HepG2 (cell line): Measurements from ENCODE around the gene PDXDC1. TPM values are rescaled to one million over a fixed set of nuclear protein-coding genes. Genes with fewer than 3 reads are reported as not detected.
"Not testable (repeated sequence)": the region's sequence is repeated elsewhere in the genome, so short reads cannot be mapped to it uniquely, and the experiment has no call there.

Experiments
- CBX2 ChIP-seq, 2 experiments: fragments of 200-600 bp in 1 of 2; sonication (generic); formaldehyde crosslinking in 1 of 2; IDR thresholded peaks; 2 replicates each; pipeline versions ENCODE4 v1.7.0 to v1.8.1; 2018 to 2022; ENCODE audit warnings: low read depth in 2 of 2, low read length in 1 of 2, mild to moderate bottlenecking in 1 of 2, missing genetic modification reagents in 1 of 2
- ELF1 ChIP-seq: sonication (generic); formaldehyde crosslinking; IDR thresholded peaks from 2 replicates; pipeline ENCODE4 v1.4.0; 2020; ENCODE audit warnings: missing genetic modification reagents
- NKX3-1 ChIP-seq: sonication (generic); formaldehyde crosslinking; IDR thresholded peaks from 2 replicates; pipeline ENCODE4 v1.5.0; 2020; ENCODE audit warnings: missing genetic modification reagents
- PHF21A ChIP-seq: sonication (generic); formaldehyde crosslinking; IDR thresholded peaks from 2 replicates; pipeline ENCODE4 v1.5.0; 2020; ENCODE audit warnings: mild to moderate bottlenecking, missing genetic modification reagents
- PHF8 ChIP-seq: sonication (generic); formaldehyde crosslinking; IDR thresholded peaks from 2 replicates; pipeline ENCODE4 v1.5.0; 2020; ENCODE audit warnings: missing genetic modification reagents
- SAP130 ChIP-seq: IDR thresholded peaks from 2 replicates; pipeline ENCODE4 v1.6.1; 2016; ENCODE audit warnings: low read depth
- STAG1 ChIP-seq: sonication (generic); formaldehyde crosslinking; IDR thresholded peaks from 2 replicates; pipeline ENCODE4 v1.4.0; 2020; ENCODE audit warnings: missing genetic modification reagents
- ZBTB7B ChIP-seq: sonication (generic); formaldehyde crosslinking; IDR thresholded peaks from 2 replicates; pipeline ENCODE4 v1.4.0; 2020; ENCODE audit warnings: missing genetic modification reagents
- ZFP90 ChIP-seq: sonication (generic); formaldehyde crosslinking; IDR thresholded peaks from 2 replicates; pipeline ENCODE4 v1.8.0; 2022; ENCODE audit warnings: missing genetic modification reagents, mild to moderate bottlenecking, inconsistent platforms, borderline replicate concordance
- ZNF225 ChIP-seq: sonication (generic); formaldehyde crosslinking; IDR thresholded peaks from 2 replicates; pipeline ENCODE4 v1.4.0; 2020; ENCODE audit warnings: mild to moderate bottlenecking, missing genetic modification reagents
- ZNF263 ChIP-seq: sonication (generic); formaldehyde crosslinking; IDR thresholded peaks from 2 replicates; pipeline ENCODE4 v1.4.0; 2020; ENCODE audit warnings: missing genetic modification reagents
- ZNF598 ChIP-seq: sonication (generic); formaldehyde crosslinking; IDR thresholded peaks from 2 replicates; pipeline ENCODE4 v1.5.1; 2020; ENCODE audit warnings: mild to moderate bottlenecking, missing genetic modification reagents, borderline replicate concordance
- ZNF607 ChIP-seq: sonication (generic); formaldehyde crosslinking; IDR thresholded peaks from 2 replicates; pipeline ENCODE4 v1.5.1; 2020; ENCODE audit warnings: missing genetic modification reagents, mild to moderate bottlenecking, borderline replicate concordance
- ZNF619 ChIP-seq: sonication (generic); formaldehyde crosslinking; IDR thresholded peaks from 2 replicates; pipeline ENCODE4 v1.4.0; 2020; ENCODE audit warnings: mild to moderate bottlenecking, missing genetic modification reagents
- ZNF644 ChIP-seq: IDR thresholded peaks from 2 replicates; pipeline ENCODE4 v1.6.1; 2016; ENCODE audit warnings: low read depth
- ZNF670 ChIP-seq: sonication (generic); formaldehyde crosslinking; IDR thresholded peaks from 2 replicates; pipeline ENCODE4 v1.8.0; 2022; ENCODE audit warnings: mild to moderate bottlenecking, missing genetic modification reagents, borderline replicate concordance
- ZSCAN20 ChIP-seq: sonication (generic); formaldehyde crosslinking; IDR thresholded peaks from 2 replicates; pipeline ENCODE4 v1.4.0; 2020; ENCODE audit warnings: missing genetic modification reagents, mild to moderate bottlenecking, borderline replicate concordance
- polyA plus RNA-seq, 8 experiments: library from polyadenylated mRNA; depleted of rRNA in 3 of 8; stranded (reverse) in 7 of 8; unstranded in 1 of 8; fragments of >200 nt; fragmentation: Illumina TruSeq in 4 of 8; extraction: Trizol in 4 of 8; gene quantifications; 2 replicates each; pipeline versions ENCODE4 v1.2.1 to v1.2.3, GENCODE V29; 2011 to 2016; ENCODE audit warnings: low read depth in 4 of 8, missing spikeins in 1 of 8, mixed read lengths in 1 of 8; ENCODE audit not compliant: insufficient read depth in 1 of 8
- total RNA-seq, 5 experiments: library from RNA; depleted of rRNA; stranded (reverse); fragments of >200 nt; fragmentation: Illumina TruSeq; extraction: Trizol; gene quantifications; 2 replicates each; pipeline ENCODE4 v1.2.3, GENCODE V29; 2016; ENCODE audit warnings: low read depth in 1 of 5
- TF ChIP-seq, protein P1 (sequence below), 2 experiments: sonication (generic) in 1 of 2; formaldehyde crosslinking in 1 of 2; IDR thresholded peaks; 2 replicates each; pipeline versions ENCODE4 v1.6.1 to v1.9.0; 2014 to 2022; ENCODE audit warnings: antibody characterized with exemption in 1 of 2, borderline replicate concordance in 1 of 2, inconsistent platforms in 1 of 2, low read depth in 1 of 2, missing genetic modification reagents in 1 of 2
- TF ChIP-seq, protein P2 (sequence below): sonication (generic); formaldehyde crosslinking; IDR thresholded peaks from 2 replicates; pipeline ENCODE4 v1.4.0; 2020; ENCODE audit warnings: missing genetic modification reagents
- TF ChIP-seq, protein P3 (sequence below): sonication (generic); formaldehyde crosslinking; IDR thresholded peaks from 2 replicates; pipeline ENCODE4 v1.5.0; 2020; ENCODE audit warnings: missing genetic modification reagents

Gene PDXDC1
- total and polyA plus RNA-seq, 2 of the 13 experiments (the other 11 are each of a cell fraction or from before 2014, with no cell fraction given), result 133 to 169 TPM

DNA sequence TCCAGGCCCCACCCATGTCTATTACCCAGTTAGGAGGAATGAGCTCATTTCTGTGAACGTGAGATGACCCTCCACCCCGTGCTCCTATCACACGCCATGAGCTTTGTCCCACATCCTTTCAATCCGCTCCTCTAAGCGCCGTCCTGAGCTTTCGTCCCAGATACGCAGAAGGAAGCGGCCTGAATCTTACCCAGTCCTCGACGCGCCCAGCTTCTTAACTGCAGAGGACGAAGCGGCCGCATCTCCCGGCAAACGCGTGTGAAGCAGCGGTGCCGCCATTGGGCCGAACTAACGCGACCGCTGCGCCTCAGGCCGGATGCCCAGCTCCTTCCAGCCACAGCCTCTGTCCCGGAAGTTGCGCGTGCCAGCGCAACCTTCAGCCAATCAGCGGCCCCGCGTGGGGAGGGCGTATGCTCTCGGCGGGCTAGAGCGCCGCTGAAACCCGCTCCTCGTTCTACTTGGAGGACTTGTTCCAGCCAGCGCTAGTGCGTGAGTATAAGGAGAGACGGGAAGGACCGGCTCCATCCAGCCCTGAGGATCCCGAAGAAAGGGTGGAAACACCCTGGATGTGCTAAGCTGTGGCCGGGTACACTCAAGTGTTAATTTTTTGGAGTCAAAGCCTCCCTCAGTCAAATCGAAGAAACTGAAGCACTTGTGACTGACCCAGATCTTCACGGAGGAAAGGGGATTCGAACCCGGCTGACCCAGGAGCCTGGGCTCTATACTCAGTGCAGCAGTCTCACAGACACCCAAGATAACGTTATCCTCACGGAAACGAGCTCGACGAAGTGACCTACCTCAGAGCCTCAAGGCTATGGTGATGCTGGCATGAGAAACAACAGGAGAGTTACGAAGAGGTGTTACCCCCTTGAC lies 119.4 kb downstream of the PDXDC1 start, which contains the start of gene RRN3 (continued):
- TF ChIP-seq, protein P1, sequence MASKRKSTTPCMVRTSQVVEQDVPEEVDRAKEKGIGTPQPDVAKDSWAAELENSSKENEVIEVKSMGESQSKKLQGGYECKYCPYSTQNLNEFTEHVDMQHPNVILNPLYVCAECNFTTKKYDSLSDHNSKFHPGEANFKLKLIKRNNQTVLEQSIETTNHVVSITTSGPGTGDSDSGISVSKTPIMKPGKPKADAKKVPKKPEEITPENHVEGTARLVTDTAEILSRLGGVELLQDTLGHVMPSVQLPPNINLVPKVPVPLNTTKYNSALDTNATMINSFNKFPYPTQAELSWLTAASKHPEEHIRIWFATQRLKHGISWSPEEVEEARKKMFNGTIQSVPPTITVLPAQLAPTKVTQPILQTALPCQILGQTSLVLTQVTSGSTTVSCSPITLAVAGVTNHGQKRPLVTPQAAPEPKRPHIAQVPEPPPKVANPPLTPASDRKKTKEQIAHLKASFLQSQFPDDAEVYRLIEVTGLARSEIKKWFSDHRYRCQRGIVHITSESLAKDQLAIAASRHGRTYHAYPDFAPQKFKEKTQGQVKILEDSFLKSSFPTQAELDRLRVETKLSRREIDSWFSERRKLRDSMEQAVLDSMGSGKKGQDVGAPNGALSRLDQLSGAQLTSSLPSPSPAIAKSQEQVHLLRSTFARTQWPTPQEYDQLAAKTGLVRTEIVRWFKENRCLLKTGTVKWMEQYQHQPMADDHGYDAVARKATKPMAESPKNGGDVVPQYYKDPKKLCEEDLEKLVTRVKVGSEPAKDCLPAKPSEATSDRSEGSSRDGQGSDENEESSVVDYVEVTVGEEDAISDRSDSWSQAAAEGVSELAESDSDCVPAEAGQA (IDR thresholded peaks at IDR 0.05; ENCODE audit: low read depth), result peak; percentile 90
- TF ChIP-seq, protein P1 (CRISPR knock-in tag; IDR thresholded peaks at IDR 0.05; ENCODE audit: borderline replicate concordance), result peak; percentile 93; the same call in 1 of the 2 replicates
- TF ChIP-seq ZNF670 (CRISPR knock-in tag) (0 out of 2 replicates have a peak, but pooled peaks have one; percentile 66), ZNF607 (CRISPR knock-in tag) (peak; percentile 91), PHF21A (CRISPR knock-in tag) (peak; percentile 96), PHF8 (CRISPR knock-in tag) (peak; percentile 100), ZNF619 (CRISPR knock-in tag) (peak; percentile 93), ZNF225 (CRISPR knock-in tag) (peak; percentile 96), STAG1 (CRISPR knock-in tag) (0 out of 2 replicates have a peak, but pooled peaks have one; percentile 6), ZNF598 (peak; percentile 91; the same call in 1 of the 2 replicates), CBX2 (CRISPR knock-in tag; IDR thresholded peaks at IDR 0.05; ENCODE audit: low read depth) (peak; percentile 80; the same call in 1 of the 2 replicates), NKX3-1 (CRISPR knock-in tag) (peak; percentile 48; the same call in 1 of the 2 replicates), ZSCAN20 (CRISPR knock-in tag) (0 out of 2 replicates have a peak, but pooled peaks have one; percentile 25), ZFP90 (CRISPR knock-in tag) (peak; percentile 57; the same call in 1 of the 2 replicates), ZNF263 (CRISPR knock-in tag) (peak; percentile 62; the same call in 1 of the 2 replicates), SAP130 (CRISPR knock-in tag) (peak; percentile 99), ZBTB7B (CRISPR knock-in tag) (peak; percentile 44; the same call in 1 of the 2 replicates), ELF1 (CRISPR knock-in tag) (peak; percentile 97), ZNF644 (CRISPR knock-in tag) (0 out of 2 replicates have a peak, but pooled peaks have one; percentile 28)
- TF ChIP-seq, protein P2, sequence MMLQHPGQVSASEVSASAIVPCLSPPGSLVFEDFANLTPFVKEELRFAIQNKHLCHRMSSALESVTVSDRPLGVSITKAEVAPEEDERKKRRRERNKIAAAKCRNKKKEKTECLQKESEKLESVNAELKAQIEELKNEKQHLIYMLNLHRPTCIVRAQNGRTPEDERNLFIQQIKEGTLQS (CRISPR knock-in tag), result peak; percentile 71
- TF ChIP-seq, protein P3, sequence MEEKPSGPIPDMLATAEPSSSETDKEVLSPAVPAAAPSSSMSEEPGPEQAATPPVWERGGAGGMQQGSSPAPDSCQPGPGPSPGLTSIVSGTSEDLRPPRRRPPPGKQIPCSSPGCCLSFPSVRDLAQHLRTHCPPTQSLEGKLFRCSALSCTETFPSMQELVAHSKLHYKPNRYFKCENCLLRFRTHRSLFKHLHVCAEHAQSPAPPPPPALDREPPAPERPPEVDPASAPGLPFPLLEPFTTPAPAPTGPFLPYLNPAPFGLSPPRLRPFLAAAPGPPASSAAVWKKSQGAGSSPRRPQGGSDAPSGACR (CRISPR knock-in tag), result peak; percentile 64; the same call in 1 of the 2 replicates
- TF ChIP-seq CBX2 (IDR thresholded peaks at IDR 0.05; ENCODE audit: low read depth, low read length), result not testable (repeated sequence)
